ENCODE measurements around the gene OVCA2. TPM values are rescaled to one million over a fixed set of nuclear protein-coding genes. Genes with fewer than 3 reads are reported as not detected.

Gene OVCA2
- total RNA-seq, 3 donors from 2014 or later, result 24.3 to 35.4 (median 32.5) TPM

DNA sequence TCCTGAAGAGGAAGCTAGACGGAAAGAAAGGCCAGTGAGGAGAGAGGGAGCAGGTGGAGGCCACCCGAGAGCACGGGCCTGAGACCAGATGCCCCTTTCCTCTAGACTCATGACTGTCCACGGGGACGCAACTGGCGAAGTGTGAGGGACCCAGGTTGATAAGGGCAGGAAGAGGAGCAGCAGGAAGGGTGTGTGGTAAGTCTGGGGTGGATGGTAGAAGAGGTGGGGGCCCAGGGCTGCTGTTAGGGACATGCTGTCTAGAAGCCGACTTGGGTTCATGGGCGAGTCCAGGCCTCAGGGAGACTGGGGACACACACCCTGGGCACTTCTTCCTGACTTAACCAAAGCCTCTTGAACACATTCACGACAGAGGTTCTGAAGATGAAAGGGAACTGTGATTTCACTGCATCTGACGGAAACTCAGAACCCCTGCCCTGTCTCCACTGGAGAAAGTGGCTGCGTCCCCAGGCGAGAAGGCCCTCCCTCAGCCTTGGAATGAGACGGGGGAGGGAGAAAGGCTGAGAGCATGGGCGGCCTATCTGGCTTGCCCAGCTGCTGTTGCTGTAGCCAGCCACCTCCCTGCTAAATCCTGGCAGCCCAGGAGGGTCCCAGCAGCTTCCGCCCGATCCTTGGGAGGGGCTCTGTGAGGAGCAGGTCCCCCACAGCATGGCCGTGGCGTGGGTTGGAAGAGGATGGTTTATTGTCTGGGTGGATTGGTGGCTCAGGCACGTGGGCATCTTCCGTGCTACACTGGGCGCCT is 19.0 kb downstream of the OVCA2 start:
- H3K27ac ChIP-seq, result peak overlapping the region; percentile 74 to 89
- intact Hi-C loops (cut with DNase I; ENCODE audit: low total_unique reads), result no loop called here

DNA sequence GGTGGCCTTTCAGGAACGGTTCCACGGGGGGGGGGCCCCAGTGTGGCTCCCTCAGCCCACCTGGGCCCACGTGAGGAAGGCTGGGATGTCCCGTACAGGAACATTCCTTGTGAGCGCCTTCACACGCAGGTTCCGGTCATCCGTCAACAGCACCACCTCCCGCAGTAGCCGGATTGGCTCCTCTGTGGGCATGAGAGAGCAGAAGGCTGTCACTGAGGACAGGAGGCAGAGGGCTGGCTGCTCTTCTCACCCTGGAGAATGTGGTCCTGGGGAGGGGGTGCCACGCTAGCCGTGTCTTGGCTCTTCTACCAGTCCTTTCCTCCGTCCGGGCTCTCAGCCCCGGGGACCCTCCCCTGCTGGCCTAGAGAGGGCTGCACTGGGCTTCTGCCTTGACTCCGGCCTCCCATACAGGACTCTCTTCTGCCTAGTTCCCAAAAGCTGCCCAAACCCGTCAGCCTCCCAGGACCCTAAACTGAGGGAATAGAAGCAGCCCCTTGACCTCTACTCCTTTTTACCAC is 19.7 kb downstream of the OVCA2 start:
- H3K9me3 ChIP-seq, result no peaks in the 10 kb centered on the region
- peak overlapping the region in 1 of 3 donors; percentile 19 for H3K4me3 ChIP-seq
- intact Hi-C loops (cut with DNase I; ENCODE audit: low total_unique reads), result no loop called here
- no peaks in the 10 kb centered on the region for H3K36me3 ChIP-seq
- peak overlapping the region; percentile 74 to 89 for H3K27ac ChIP-seq
- TF ChIP-seq, protein P1, sequence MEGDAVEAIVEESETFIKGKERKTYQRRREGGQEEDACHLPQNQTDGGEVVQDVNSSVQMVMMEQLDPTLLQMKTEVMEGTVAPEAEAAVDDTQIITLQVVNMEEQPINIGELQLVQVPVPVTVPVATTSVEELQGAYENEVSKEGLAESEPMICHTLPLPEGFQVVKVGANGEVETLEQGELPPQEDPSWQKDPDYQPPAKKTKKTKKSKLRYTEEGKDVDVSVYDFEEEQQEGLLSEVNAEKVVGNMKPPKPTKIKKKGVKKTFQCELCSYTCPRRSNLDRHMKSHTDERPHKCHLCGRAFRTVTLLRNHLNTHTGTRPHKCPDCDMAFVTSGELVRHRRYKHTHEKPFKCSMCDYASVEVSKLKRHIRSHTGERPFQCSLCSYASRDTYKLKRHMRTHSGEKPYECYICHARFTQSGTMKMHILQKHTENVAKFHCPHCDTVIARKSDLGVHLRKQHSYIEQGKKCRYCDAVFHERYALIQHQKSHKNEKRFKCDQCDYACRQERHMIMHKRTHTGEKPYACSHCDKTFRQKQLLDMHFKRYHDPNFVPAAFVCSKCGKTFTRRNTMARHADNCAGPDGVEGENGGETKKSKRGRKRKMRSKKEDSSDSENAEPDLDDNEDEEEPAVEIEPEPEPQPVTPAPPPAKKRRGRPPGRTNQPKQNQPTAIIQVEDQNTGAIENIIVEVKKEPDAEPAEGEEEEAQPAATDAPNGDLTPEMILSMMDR (IDR thresholded peaks at IDR 0.05), result no peak
- TF ChIP-seq POLR2AphosphoS5 (IDR thresholded peaks at IDR 0.05), result no peak
- no peaks in the 10 kb centered on the region for H3K27me3 ChIP-seq
- no peaks in the 10 kb centered on the region for H3K4me1 ChIP-seq
- DNase-seq (ENCODE audit: low spot score in 2 of 2), result no peak

More for the DNA sequence above, 19.0 kb downstream of the OVCA2 start:
- DNase-seq (ENCODE audit: low spot score in 2 of 2), result no peak
- H3K9me3 ChIP-seq, result no peaks in the 10 kb centered on the region
- peaks cover 0 to 2% of the 10 kb centered on the region in 2 donors for H3K4me1 ChIP-seq
- H3K36me3 ChIP-seq, result no peaks in the 10 kb centered on the region
- TF ChIP-seq, protein P1 (IDR thresholded peaks at IDR 0.05), result no peak
- TF ChIP-seq POLR2AphosphoS5 (IDR thresholded peaks at IDR 0.05), result peak in 2 of 3 donors; percentile 4 to 17
- peak overlapping the region in 1 of 3 donors; percentile 19 for H3K4me3 ChIP-seq
- no peaks in the 10 kb centered on the region for H3K27me3 ChIP-seq

DNA sequence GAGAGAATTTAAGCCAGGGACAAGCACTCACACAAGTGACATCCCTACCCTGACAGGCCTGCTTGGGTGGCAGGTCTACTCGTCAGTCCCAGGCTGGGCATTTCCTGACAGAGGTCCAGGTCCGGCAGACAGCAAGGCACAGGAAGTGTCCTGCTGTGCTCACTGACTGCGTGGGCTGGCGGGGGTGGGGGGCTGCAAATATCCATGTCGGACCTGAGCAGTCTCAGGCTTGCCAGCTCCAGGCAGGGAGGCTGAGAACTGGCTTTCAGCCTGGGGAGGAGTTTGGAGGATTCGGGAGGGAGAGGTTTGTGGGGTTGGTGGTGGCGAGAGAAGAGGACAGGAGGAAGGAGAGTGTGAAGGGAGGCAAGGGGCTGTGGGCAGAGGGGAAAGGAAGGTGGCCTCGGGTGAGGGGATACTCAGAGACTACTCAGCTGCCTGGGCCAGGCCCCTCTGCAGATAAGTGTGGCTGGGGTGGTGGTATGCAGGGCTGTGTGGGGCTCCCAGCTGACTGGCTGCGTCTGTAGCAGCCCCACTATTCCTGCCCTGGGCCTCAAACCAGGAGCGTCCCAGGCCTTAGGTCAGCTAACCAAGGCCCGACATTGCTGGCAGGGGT is 20.9 kb downstream of the OVCA2 start:
- Histone ChIP-seq H3K27ac (peak overlapping the region; percentile 74 to 89), H3K4me3 (no peak overlapping the region), H3K36me3 (no peaks in the 10 kb centered on the region), H3K27me3 (no peaks in the 10 kb centered on the region), H3K4me1 (peaks cover 3 to 4% of the 10 kb centered on the region in 2 donors), H3K9me3 (no peaks in the 10 kb centered on the region)
- intact Hi-C loops (cut with DNase I; ENCODE audit: low total_unique reads), result no loop called here
- TF ChIP-seq, protein P1 (IDR thresholded peaks at IDR 0.05), result no peak
- TF ChIP-seq POLR2AphosphoS5 (IDR thresholded peaks at IDR 0.05), result no peak
- no peak for TF ChIP-seq POLR2A (IDR thresholded peaks at IDR 0.05)
- DNase-seq (ENCODE audit: low spot score in 2 of 2), result no peak

DNA sequence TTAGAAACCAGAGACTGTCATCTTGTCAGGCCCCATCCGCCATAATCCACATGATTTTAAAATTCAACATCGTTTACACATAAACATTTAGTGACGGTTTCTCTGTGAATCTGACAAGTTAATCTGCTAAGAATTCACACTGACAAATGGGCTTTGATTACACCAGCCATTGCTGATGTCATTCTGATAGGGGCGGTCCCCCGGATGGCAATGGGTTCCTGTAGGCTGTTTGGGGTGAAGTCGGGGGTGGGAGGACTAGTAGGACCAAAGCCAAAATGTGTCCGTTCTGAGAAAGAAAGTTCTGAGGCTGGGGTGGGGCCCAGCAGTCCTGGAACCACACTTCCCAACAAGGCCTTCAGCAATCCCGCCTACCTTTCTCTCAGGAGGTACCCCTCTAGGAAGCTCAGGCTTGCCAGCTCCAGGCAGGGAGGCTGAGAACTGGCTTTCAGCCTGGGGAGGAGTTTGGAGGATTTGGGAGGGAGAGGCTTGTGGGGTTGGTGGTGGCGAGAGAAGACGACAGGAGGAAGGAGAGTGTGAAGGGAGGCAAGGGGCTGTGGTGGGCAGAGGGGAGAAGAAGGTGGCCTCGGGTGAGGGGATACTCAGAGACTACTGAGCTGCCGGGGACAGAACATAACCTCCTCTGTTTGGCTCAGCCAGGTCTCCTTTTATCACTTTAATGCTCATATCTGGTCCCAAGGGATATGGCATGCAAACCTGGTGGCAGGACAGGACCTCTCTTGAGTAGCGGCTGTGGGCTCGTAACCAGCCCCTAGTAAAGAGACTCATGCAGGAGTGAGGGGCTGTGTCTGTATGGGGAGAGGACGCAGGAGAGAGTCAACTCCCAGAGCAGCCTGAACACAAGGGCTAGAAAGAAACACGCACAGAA is 21.7 kb downstream of the OVCA2 start:
- intact Hi-C loops (cut with DNase I; ENCODE audit: low total_unique reads), result no loop called here
- Histone ChIP-seq H3K27ac (peak overlapping the region; percentile 74 to 89), H3K27me3 (no peaks in the 10 kb centered on the region), H3K9me3 (no peaks in the 10 kb centered on the region), H3K4me1 (peaks cover 10 to 12% of the 10 kb centered on the region in 2 donors), H3K36me3 (no peaks in the 10 kb centered on the region), H3K4me3 (no peak overlapping the region)
- TF ChIP-seq, protein P1 (IDR thresholded peaks at IDR 0.05), result no peak
- TF ChIP-seq POLR2AphosphoS5 (IDR thresholded peaks at IDR 0.05) (no peak), POLR2A (IDR thresholded peaks at IDR 0.05) (no peak)
- DNase-seq (ENCODE audit: low spot score in 2 of 2), result no peak
